Measurements from ENCODE around the gene MRPL32. TPM values are rescaled to one million over a fixed set of nuclear protein-coding genes. Genes with fewer than 3 reads are reported as not detected.

MRPL32 gene
- total RNA-seq, 1 donor from 2014 or later = 65.5 TPM

GRCh38 chr7:42980514-42980913 lies 48.3 kb downstream of the MRPL32 start:
- Histone ChIP-seq H3K9me3 (replicated peaks) (peaks cover 18% of the 10 kb centered on the region), H3K27me3 (ENCODE audit: low read depth) (no peaks in the 10 kb centered on the region), H3K4me3 (no peak overlapping the region), H3K27ac (replicated peaks) (no peak overlapping the region), H3K4me1 (no peaks in the 10 kb centered on the region), H3K36me3 (no peaks in the 10 kb centered on the region)
- intact Hi-C loops (cut with micrococcal nuclease) = no loop called here
- no peak for TF ChIP-seq CTCF (IDR thresholded peaks at IDR 0.05; ENCODE audit: borderline replicate concordance)
- DNase-seq = no peak

GRCh38 chr7:42981601-42982000 lies 49.4 kb downstream of the MRPL32 start:
- no peak for TF ChIP-seq CTCF (IDR thresholded peaks at IDR 0.05; ENCODE audit: borderline replicate concordance)
- intact Hi-C loops (cut with micrococcal nuclease) = no loop called here
- no peaks in the 10 kb centered on the region for H3K36me3 ChIP-seq

GRCh38 chr7:42982604-42983115 lies 50.5 kb downstream of the MRPL32 start:
- H3K27me3 ChIP-seq (ENCODE audit: low read depth) = no peaks in the 10 kb centered on the region
- intact Hi-C loops (cut with micrococcal nuclease) = no loop called here
- no peak for DNase-seq
- no peaks in the 10 kb centered on the region for H3K36me3 ChIP-seq
- TF ChIP-seq CTCF (IDR thresholded peaks at IDR 0.05; ENCODE audit: borderline replicate concordance) = no peak
- no peak overlapping the region for H3K4me3 ChIP-seq
- H3K9me3 ChIP-seq (replicated peaks) = peaks cover 18% of the 10 kb centered on the region
- no peak overlapping the region for H3K27ac ChIP-seq (replicated peaks)
- no peaks in the 10 kb centered on the region for H3K4me1 ChIP-seq

More at GRCh38 chr7:42981601-42982000, 49.4 kb downstream of the MRPL32 start:
- Histone ChIP-seq H3K9me3 (replicated peaks) (peaks cover 18% of the 10 kb centered on the region), H3K27me3 (ENCODE audit: low read depth) (no peaks in the 10 kb centered on the region), H3K4me1 (no peaks in the 10 kb centered on the region), H3K27ac (replicated peaks) (no peak overlapping the region), H3K4me3 (no peak overlapping the region)
- DNase-seq = no peak

GRCh38 chr7:42984137-42984536 lies 52.0 kb downstream of the MRPL32 start:
- TF ChIP-seq CTCF (IDR thresholded peaks at IDR 0.05; ENCODE audit: borderline replicate concordance) = no peak
- no peaks in the 10 kb centered on the region for H3K4me1 ChIP-seq
- intact Hi-C loops (cut with micrococcal nuclease) = no loop called here
- no peaks in the 10 kb centered on the region for H3K36me3 ChIP-seq
- no peak for DNase-seq
- H3K4me3 ChIP-seq = no peak overlapping the region
- peaks cover 18% of the 10 kb centered on the region for H3K9me3 ChIP-seq (replicated peaks)
- no peaks in the 10 kb centered on the region for H3K27me3 ChIP-seq (ENCODE audit: low read depth)
- no peak overlapping the region for H3K27ac ChIP-seq (replicated peaks)

GRCh38 chr7:42986213-42986612 lies 54.0 kb downstream of the MRPL32 start:
- Histone ChIP-seq H3K27ac (replicated peaks) (no peak overlapping the region), H3K27me3 (ENCODE audit: low read depth) (no peaks in the 10 kb centered on the region), H3K9me3 (replicated peaks) (peaks cover 18% of the 10 kb centered on the region), H3K36me3 (no peaks in the 10 kb centered on the region), H3K4me3 (no peak overlapping the region), H3K4me1 (no peaks in the 10 kb centered on the region)
- TF ChIP-seq CTCF (IDR thresholded peaks at IDR 0.05; ENCODE audit: borderline replicate concordance) = no peak
- intact Hi-C loops (cut with micrococcal nuclease) = no loop called here
- no peak for DNase-seq
